ENCODE data around the gene ZNF727.

ZNF727 gene

GRCh38 chr7:64045301-64046040 is at the start of gene ZNF727:
TSS of gene ZNF727 (plus strand) at chr7:64045434. CDS start at chr7:64045622, 188 bp downstream.
- TF ChIP-seq EP300 (IDR thresholded peaks at IDR 0.05; ENCODE audit: borderline replicate concordance), result no peak
- TF ChIP-seq TEAD4 (IDR thresholded peaks at IDR 0.05), result no peak
- TF ChIP-seq NFIC (IDR thresholded peaks at IDR 0.05), result no peak
- TF ChIP-seq, protein P1, sequence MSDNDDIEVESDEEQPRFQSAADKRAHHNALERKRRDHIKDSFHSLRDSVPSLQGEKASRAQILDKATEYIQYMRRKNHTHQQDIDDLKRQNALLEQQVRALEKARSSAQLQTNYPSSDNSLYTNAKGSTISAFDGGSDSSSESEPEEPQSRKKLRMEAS (IDR thresholded peaks at IDR 0.05), result no peak
- TF ChIP-seq RAD21 (IDR thresholded peaks at IDR 0.05; ENCODE audit: low read depth), result no peak
- TF ChIP-seq USF1 (IDR thresholded peaks at IDR 0.05), result no peak
- TF ChIP-seq TCF12 (IDR thresholded peaks at IDR 0.05; ENCODE audit: low read depth), result no peak
- no peak for TF ChIP-seq YY1 (IDR thresholded peaks at IDR 0.05; ENCODE audit: low read depth)
- TF ChIP-seq EGR1 (IDR thresholded peaks at IDR 0.05), result no peak
- TF ChIP-seq FOXM1 (IDR thresholded peaks at IDR 0.05; ENCODE audit: borderline replicate concordance, low read depth), result no peak
- TF ChIP-seq ZBTB7A (IDR thresholded peaks at IDR 0.05; ENCODE audit: low read depth), result no peak
- TF ChIP-seq, protein P2, sequence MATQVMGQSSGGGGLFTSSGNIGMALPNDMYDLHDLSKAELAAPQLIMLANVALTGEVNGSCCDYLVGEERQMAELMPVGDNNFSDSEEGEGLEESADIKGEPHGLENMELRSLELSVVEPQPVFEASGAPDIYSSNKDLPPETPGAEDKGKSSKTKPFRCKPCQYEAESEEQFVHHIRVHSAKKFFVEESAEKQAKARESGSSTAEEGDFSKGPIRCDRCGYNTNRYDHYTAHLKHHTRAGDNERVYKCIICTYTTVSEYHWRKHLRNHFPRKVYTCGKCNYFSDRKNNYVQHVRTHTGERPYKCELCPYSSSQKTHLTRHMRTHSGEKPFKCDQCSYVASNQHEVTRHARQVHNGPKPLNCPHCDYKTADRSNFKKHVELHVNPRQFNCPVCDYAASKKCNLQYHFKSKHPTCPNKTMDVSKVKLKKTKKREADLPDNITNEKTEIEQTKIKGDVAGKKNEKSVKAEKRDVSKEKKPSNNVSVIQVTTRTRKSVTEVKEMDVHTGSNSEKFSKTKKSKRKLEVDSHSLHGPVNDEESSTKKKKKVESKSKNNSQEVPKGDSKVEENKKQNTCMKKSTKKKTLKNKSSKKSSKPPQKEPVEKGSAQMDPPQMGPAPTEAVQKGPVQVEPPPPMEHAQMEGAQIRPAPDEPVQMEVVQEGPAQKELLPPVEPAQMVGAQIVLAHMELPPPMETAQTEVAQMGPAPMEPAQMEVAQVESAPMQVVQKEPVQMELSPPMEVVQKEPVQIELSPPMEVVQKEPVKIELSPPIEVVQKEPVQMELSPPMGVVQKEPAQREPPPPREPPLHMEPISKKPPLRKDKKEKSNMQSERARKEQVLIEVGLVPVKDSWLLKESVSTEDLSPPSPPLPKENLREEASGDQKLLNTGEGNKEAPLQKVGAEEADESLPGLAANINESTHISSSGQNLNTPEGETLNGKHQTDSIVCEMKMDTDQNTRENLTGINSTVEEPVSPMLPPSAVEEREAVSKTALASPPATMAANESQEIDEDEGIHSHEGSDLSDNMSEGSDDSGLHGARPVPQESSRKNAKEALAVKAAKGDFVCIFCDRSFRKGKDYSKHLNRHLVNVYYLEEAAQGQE (IDR thresholded peaks at IDR 0.05; ENCODE audit: low read depth), result no peak
- no peak for TF ChIP-seq TAF1 (IDR thresholded peaks at IDR 0.05; ENCODE audit: low read depth)
- no peak for TF ChIP-seq CREB1 (IDR thresholded peaks at IDR 0.05; ENCODE audit: low read depth)
- TF ChIP-seq CEBPB (IDR thresholded peaks at IDR 0.05), result no peak

- no peak for TF ChIP-seq YY1 (IDR thresholded peaks at IDR 0.05; ENCODE audit: low read depth)
- no peak for TF ChIP-seq TAF1 (IDR thresholded peaks at IDR 0.05; ENCODE audit: low read depth)
- TF ChIP-seq, protein P1 (IDR thresholded peaks at IDR 0.05), result no peak
- no peak for TF ChIP-seq ZBTB7A (IDR thresholded peaks at IDR 0.05; ENCODE audit: low read depth)
- no peak for TF ChIP-seq FOXM1 (IDR thresholded peaks at IDR 0.05; ENCODE audit: borderline replicate concordance, low read depth)
These were observed 46.7 kb upstream of the ZNF727 start, which contains the start of gene ZNF722 for GRCh38 chr7:63998549-63998948. TSS of gene ZNF722 (plus strand) at chr7:63998849. CDS start at chr7:63998962, 113 bp downstream.

DNA sequence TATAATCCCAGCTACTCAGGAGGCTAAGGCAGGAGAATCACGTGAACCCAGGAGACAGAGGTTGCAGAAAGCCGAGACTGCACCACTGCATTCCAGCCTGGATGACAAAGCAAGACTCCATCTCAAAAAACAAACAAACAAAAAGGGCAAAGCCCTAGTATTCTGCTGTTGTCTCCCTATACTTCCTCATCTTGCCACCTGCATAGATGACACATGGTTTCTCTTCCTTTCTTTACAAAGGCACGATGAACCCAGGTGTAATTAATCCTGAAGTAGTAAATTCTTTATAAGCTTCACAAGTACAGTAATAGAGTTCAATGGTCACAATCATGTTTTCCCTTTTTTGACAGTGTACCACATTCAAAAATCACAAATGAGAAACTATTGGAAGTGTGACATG is 9.8 kb upstream of the ZNF727 start:
- TF ChIP-seq CREB1 (IDR thresholded peaks at IDR 0.05; ENCODE audit: low read depth), result no peak
- TF ChIP-seq CEBPB (IDR thresholded peaks at IDR 0.05), result no peak
- TF ChIP-seq, protein P1 (IDR thresholded peaks at IDR 0.05), result no peak
- no peak for TF ChIP-seq TAF1 (IDR thresholded peaks at IDR 0.05; ENCODE audit: low read depth)
- TF ChIP-seq YY1 (IDR thresholded peaks at IDR 0.05; ENCODE audit: low read depth), result no peak
- TF ChIP-seq EGR1 (IDR thresholded peaks at IDR 0.05), result no peak
- TF ChIP-seq, protein P2 (IDR thresholded peaks at IDR 0.05; ENCODE audit: low read depth), result no peak
- TF ChIP-seq FOXM1 (IDR thresholded peaks at IDR 0.05; ENCODE audit: borderline replicate concordance, low read depth), result no peak
- no peak for TF ChIP-seq EP300 (IDR thresholded peaks at IDR 0.05; ENCODE audit: borderline replicate concordance)
- TF ChIP-seq TCF12 (IDR thresholded peaks at IDR 0.05; ENCODE audit: low read depth), result no peak
- TF ChIP-seq USF1 (IDR thresholded peaks at IDR 0.05), result no peak
- no peak for TF ChIP-seq TEAD4 (IDR thresholded peaks at IDR 0.05)
- TF ChIP-seq RAD21 (IDR thresholded peaks at IDR 0.05; ENCODE audit: low read depth), result no peak
- TF ChIP-seq ZBTB7A (IDR thresholded peaks at IDR 0.05; ENCODE audit: low read depth), result no peak
- no peak for TF ChIP-seq NFIC (IDR thresholded peaks at IDR 0.05)

DNA sequence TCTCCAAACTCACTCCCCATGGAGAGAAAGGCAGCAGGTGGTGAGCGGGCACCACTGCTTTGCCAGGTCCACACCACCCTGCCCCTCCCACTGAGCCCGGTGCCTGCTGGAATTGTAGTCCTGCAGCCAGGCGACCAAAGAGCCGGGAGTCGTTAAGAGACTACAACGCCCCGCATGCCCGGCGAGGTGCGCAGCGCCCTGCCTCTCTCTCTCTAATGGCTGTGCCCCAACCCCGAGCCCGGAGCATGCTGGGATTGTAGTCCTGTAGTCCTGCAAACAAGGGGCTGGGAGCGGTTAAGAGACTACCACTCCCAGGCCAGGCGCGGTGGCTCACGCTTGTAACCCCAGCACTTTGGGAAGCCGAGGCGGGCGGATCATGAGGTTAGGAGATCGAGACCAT is 8.1 kb upstream of the ZNF727 start:
- TF ChIP-seq TAF1 (IDR thresholded peaks at IDR 0.05; ENCODE audit: low read depth) (no peak), ZBTB7A (IDR thresholded peaks at IDR 0.05; ENCODE audit: low read depth) (no peak), USF1 (IDR thresholded peaks at IDR 0.05) (no peak), CREB1 (IDR thresholded peaks at IDR 0.05; ENCODE audit: low read depth) (no peak), EGR1 (IDR thresholded peaks at IDR 0.05) (no peak), TCF12 (IDR thresholded peaks at IDR 0.05; ENCODE audit: low read depth) (no peak), RAD21 (IDR thresholded peaks at IDR 0.05; ENCODE audit: low read depth) (no peak), FOXM1 (IDR thresholded peaks at IDR 0.05; ENCODE audit: borderline replicate concordance, low read depth) (no peak)
- TF ChIP-seq, protein P2 (IDR thresholded peaks at IDR 0.05; ENCODE audit: low read depth), result no peak
- TF ChIP-seq, protein P1 (IDR thresholded peaks at IDR 0.05), result no peak
